ENCODE measurements around the gene FAM227B. TPM values are rescaled to one million over a fixed set of nuclear protein-coding genes. Genes with fewer than 3 reads are reported as not detected.

Gene FAM227B
- total and polyA plus RNA-seq, 9 donors = 7.0 to 21.8 (median 11.5) TPM

- peaks cover 7% of the 10 kb centered on the region for H3K4me1 ChIP-seq (ENCODE audit: insufficient read depth)
- no peaks in the 10 kb centered on the region for H3K9me3 ChIP-seq
- TF ChIP-seq EP300 (IDR thresholded peaks at IDR 0.05) = no peak
- TF ChIP-seq POLR2A (IDR thresholded peaks at IDR 0.05) = no peak
- TF ChIP-seq, protein P1, sequence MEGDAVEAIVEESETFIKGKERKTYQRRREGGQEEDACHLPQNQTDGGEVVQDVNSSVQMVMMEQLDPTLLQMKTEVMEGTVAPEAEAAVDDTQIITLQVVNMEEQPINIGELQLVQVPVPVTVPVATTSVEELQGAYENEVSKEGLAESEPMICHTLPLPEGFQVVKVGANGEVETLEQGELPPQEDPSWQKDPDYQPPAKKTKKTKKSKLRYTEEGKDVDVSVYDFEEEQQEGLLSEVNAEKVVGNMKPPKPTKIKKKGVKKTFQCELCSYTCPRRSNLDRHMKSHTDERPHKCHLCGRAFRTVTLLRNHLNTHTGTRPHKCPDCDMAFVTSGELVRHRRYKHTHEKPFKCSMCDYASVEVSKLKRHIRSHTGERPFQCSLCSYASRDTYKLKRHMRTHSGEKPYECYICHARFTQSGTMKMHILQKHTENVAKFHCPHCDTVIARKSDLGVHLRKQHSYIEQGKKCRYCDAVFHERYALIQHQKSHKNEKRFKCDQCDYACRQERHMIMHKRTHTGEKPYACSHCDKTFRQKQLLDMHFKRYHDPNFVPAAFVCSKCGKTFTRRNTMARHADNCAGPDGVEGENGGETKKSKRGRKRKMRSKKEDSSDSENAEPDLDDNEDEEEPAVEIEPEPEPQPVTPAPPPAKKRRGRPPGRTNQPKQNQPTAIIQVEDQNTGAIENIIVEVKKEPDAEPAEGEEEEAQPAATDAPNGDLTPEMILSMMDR (IDR thresholded peaks at IDR 0.05) = no peak
- no peak overlapping the region for H3K4me3 ChIP-seq
- 72 to 80% (median 72%) methylated on average over 5 of the region's 5 CpGs for WGBS, 3 donors
- H3K27ac ChIP-seq = no peak overlapping the region
- no peaks in the 10 kb centered on the region for H3K27me3 ChIP-seq
- intact Hi-C loops (cut with DNase I) = loop anchor here in 1 of 4 donors (10.0 kb wide), 1 partner anchor 465 kb away; no protein-coding TSS in a partner anchor
- no peak for DNase-seq
- H3K36me3 ChIP-seq = no peaks in the 10 kb centered on the region
Observed at GRCh38 chr15:49439678-49440395, 180.8 kb downstream of the FAM227B start.

- H3K27me3 ChIP-seq = no peaks in the 10 kb centered on the region
- TF ChIP-seq EP300 (IDR thresholded peaks at IDR 0.05) (no peak), POLR2A (IDR thresholded peaks at IDR 0.05) (no peak)
- TF ChIP-seq, protein P1 (IDR thresholded peaks at IDR 0.05) = no peak
- H3K9me3 ChIP-seq = no peaks in the 10 kb centered on the region
- intact Hi-C loops (cut with DNase I) = loop anchor here in 1 of 4 donors (10.0 kb wide), 1 partner anchor 466 kb away; no protein-coding TSS in a partner anchor
- no peaks in the 10 kb centered on the region for H3K36me3 ChIP-seq
- H3K27ac ChIP-seq = peak overlapping the region in 1 of 2 donors; percentile 2
- no peak overlapping the region for H3K4me3 ChIP-seq
- H3K4me1 ChIP-seq (ENCODE audit: insufficient read depth) = peaks cover 6% of the 10 kb centered on the region
- WGBS, 3 donors = 44 to 56% (median 55%) methylated on average over 6 of the region's 6 CpGs
- DNase-seq = peak in 1 of 5 donors; percentile 13
Observed at GRCh38 chr15:49438962-49439631, 181.5 kb downstream of the FAM227B start.

- no peaks in the 10 kb centered on the region for H3K9me3 ChIP-seq
- TF ChIP-seq POLR2A (IDR thresholded peaks at IDR 0.05) (no peak), EP300 (IDR thresholded peaks at IDR 0.05) (no peak)
- TF ChIP-seq, protein P1 (IDR thresholded peaks at IDR 0.05) = no peak
- H3K27me3 ChIP-seq = no peaks in the 10 kb centered on the region
- H3K4me1 ChIP-seq (ENCODE audit: insufficient read depth) = peaks cover 6% of the 10 kb centered on the region
- DNase-seq = no peak
- no peak overlapping the region for H3K27ac ChIP-seq
- no peaks in the 10 kb centered on the region for H3K36me3 ChIP-seq
- H3K4me3 ChIP-seq = no peak overlapping the region
- WGBS, 3 donors = 23 to 35% (median 23%) methylated on average over 2 of the region's 2 CpGs
- intact Hi-C loops (cut with DNase I) = loop anchor here in 1 of 4 donors (10.0 kb wide), 1 partner anchor 468 kb away; no protein-coding TSS in a partner anchor
Observed at GRCh38 chr15:49436751-49437150, 183.9 kb downstream of the FAM227B start.

- DNase-seq = no peak
- TF ChIP-seq POLR2A (IDR thresholded peaks at IDR 0.05) (no peak), EP300 (IDR thresholded peaks at IDR 0.05) (no peak)
- TF ChIP-seq, protein P1 (IDR thresholded peaks at IDR 0.05) = no peak
- H3K4me3 ChIP-seq = no peak overlapping the region
- H3K27ac ChIP-seq = no peak overlapping the region
- WGBS, 3 donors = 41 to 55% (median 45%) methylated on average over 1 of the region's 1 CpG
- H3K36me3 ChIP-seq = no peaks in the 10 kb centered on the region
- no peaks in the 10 kb centered on the region for H3K9me3 ChIP-seq
- intact Hi-C loops (cut with DNase I) = loop anchor here in 1 of 4 donors (10.0 kb wide), 1 partner anchor 470 kb away; no protein-coding TSS in a partner anchor
- H3K27me3 ChIP-seq = no peaks in the 10 kb centered on the region
- peaks cover 6% of the 10 kb centered on the region for H3K4me1 ChIP-seq (ENCODE audit: insufficient read depth)
Observed at GRCh38 chr15:49435174-49435573, 185.4 kb downstream of the FAM227B start.
